Amniotic stem cell (primary cell): ENCODE measurements around the gene PLS1.
A peak's percentile ranks its signal among the peaks of the same experiment; 100 is the strongest.
"Not testable (repeated sequence)": the region's sequence is repeated elsewhere in the genome, so short reads cannot be mapped to it uniquely, and the experiment has no call there.

Experiments
- DNase-seq: peaks from one replicate; lab custom pipeline; 2025; lab: John Stamatoyannopoulos, UW

Gene PLS1

GRCh38 chr3:142595951-142596725 is at the start of gene PLS1:
Gene PLS1, plus strand, starts transcription at chr3:142596393. Its CDS starts 67,845 bp downstream, at chr3:142664238.
- peak; percentile 29 for DNase-seq

GRCh38 chr3:142549986-142550385 is 46.2 kb upstream of the PLS1 start:
- no peak for DNase-seq

GRCh38 chr3:142552579-142552978 is 43.6 kb upstream of the PLS1 start:
- not testable (repeated sequence) for DNase-seq

GRCh38 chr3:142553741-142554140 is 42.5 kb upstream of the PLS1 start:
- no peak for DNase-seq

GRCh38 chr3:142560118-142560517 is 36.1 kb upstream of the PLS1 start:
- DNase-seq, result no peak

GRCh38 chr3:142563496-142563997 is 32.6 kb upstream of the PLS1 start:
- no peak for DNase-seq

- no peak for DNase-seq
Measured at GRCh38 chr3:142566096-142566495, 30.1 kb upstream of the PLS1 start.

- DNase-seq, result no peak
Measured at GRCh38 chr3:142568393-142569017, 27.7 kb upstream of the PLS1 start.

- not testable (repeated sequence) for DNase-seq
Measured at GRCh38 chr3:142569422-142569821, 26.8 kb upstream of the PLS1 start.

GRCh38 chr3:142574223-142574622 is 22.0 kb upstream of the PLS1 start:
- DNase-seq, result not testable (repeated sequence)

GRCh38 chr3:142574665-142575064 is 21.5 kb upstream of the PLS1 start:
- DNase-seq, result no peak

GRCh38 chr3:142576792-142577191 is 19.4 kb upstream of the PLS1 start:
- DNase-seq, result no peak

- DNase-seq, result no peak
Measured at GRCh38 chr3:142577696-142578328, 18.4 kb upstream of the PLS1 start.

- peak; percentile 93 for DNase-seq
Measured at GRCh38 chr3:142578329-142579223, 17.6 kb upstream of the PLS1 start, which contains the start of gene ATR. Gene ATR, minus strand, starts transcription at chr3:142578733. Its CDS starts 29 bp downstream, at chr3:142578704.

- no peak for DNase-seq
Measured at GRCh38 chr3:142580061-142580423, 16.2 kb upstream of the PLS1 start.

GRCh38 chr3:142581070-142581469 is 15.1 kb upstream of the PLS1 start:
- not testable (repeated sequence) for DNase-seq

- peak; percentile 78 for DNase-seq
Measured at GRCh38 chr3:142586803-142587406, 9.3 kb upstream of the PLS1 start.

GRCh38 chr3:142588703-142589102 is 7.5 kb upstream of the PLS1 start:
- DNase-seq, result no peak

GRCh38 chr3:142592268-142592667 is 3.9 kb upstream of the PLS1 start:
- not testable (repeated sequence) for DNase-seq

- no peak for DNase-seq
Measured at GRCh38 chr3:142595141-142595540, 1.1 kb upstream of the PLS1 start.

GRCh38 chr3:142595581-142595950 is 627 bp upstream of the PLS1 start:
- DNase-seq, result peak; percentile 62
